Neural cell (in vitro differentiated cells): ENCODE data around the gene SLC13A2. TPM values are rescaled to one million over a fixed set of nuclear protein-coding genes. Genes with fewer than 3 reads are reported as not detected.

Source experiments
- H2AFZ ChIP-seq: fragments of 200-600, 300-800 bp; sonication (generic), shearing (Covaris generic); 2 replicates; pipeline ENCODE4 v1.6.0; 2014; ENCODE audit warnings: low read depth, mild to moderate bottlenecking, antibody characterized with exemption, low read length, moderate library complexity
- H3F3A ChIP-seq: fragments of 200-600 bp; shearing (Covaris generic); 2 replicates; pipeline ENCODE4 v1.6.1; 2016; ENCODE audit warnings: mild to moderate bottlenecking, moderate library complexity, mixed read lengths, antibody characterized with exemption, low read length; ENCODE audit not compliant: insufficient read depth, poor library complexity, severe bottlenecking
- H3K27ac ChIP-seq: fragments of 200-600, 300-800 bp; sonication (generic), shearing (Covaris generic); 2 replicates; pipeline ENCODE4 v1.5.1; 2014; ENCODE audit warnings: mild to moderate bottlenecking, low read length, moderate library complexity
- H3K27me3 ChIP-seq: fragments of 300-800, 200-600 bp; sonication (generic), shearing (Covaris generic); 2 replicates; pipeline ENCODE4 v1.6.0; 2014; ENCODE audit warnings: mild to moderate bottlenecking, low read depth, low read length, moderate library complexity; ENCODE audit not compliant: insufficient read depth
- H3K36me3 ChIP-seq: fragments of 300-800, 200-600 bp; sonication (generic), shearing (Covaris generic); 2 replicates; pipeline ENCODE4 v1.5.1; 2014; ENCODE audit warnings: mild to moderate bottlenecking, antibody characterized with exemption, low read length, moderate library complexity; ENCODE audit not compliant: insufficient read depth
- H3K4me2 ChIP-seq: fragments of 300-800, 200-600 bp; sonication (generic), shearing (Covaris generic); 2 replicates; pipeline ENCODE4 v1.6.0; 2014; ENCODE audit warnings: mild to moderate bottlenecking, low read length
- H3K4me3 ChIP-seq: fragments of 300-800, 200-600 bp; sonication (generic), shearing (Covaris generic); 2 replicates; pipeline ENCODE4 v1.5.1; 2014; ENCODE audit warnings: mild to moderate bottlenecking, low read length, moderate library complexity
- H3K79me2 ChIP-seq: fragments of 200-600 bp; shearing (Covaris generic); replicated peaks from 2 replicates; pipeline ENCODE4 v1.6.0; 2014; ENCODE audit warnings: mild to moderate bottlenecking, low read length, moderate library complexity; ENCODE audit not compliant: insufficient read depth
- H3K9ac ChIP-seq: fragments of 300-800, 200-600 bp; sonication (generic), shearing (Covaris generic); 2 replicates; pipeline ENCODE4 v1.6.1; 2016; ENCODE audit warnings: mild to moderate bottlenecking, low read length, mixed read lengths
- H3K9me2 ChIP-seq: fragments of 200-600 bp; shearing (Covaris generic); 2 replicates; pipeline ENCODE4 v1.6.1; 2016; ENCODE audit warnings: mild to moderate bottlenecking, low read length, mixed read lengths; ENCODE audit not compliant: insufficient read depth
- H3K9me3 ChIP-seq: fragments of 200-600, 300-800 bp; sonication (generic), shearing (Covaris generic); 2 replicates; pipeline ENCODE4 v1.6.1; 2016; ENCODE audit warnings: mild to moderate bottlenecking, mixed run types, low read length, moderate library complexity, mixed read lengths
- H4K20me1 ChIP-seq: fragments of 200-600 bp; shearing (Covaris generic); 2 replicates; pipeline ENCODE4 v1.6.1; 2016; ENCODE audit warnings: mild to moderate bottlenecking, mixed run types; ENCODE audit not compliant: insufficient read depth
- EP300 ChIP-seq: fragments of 450-650 bp; conservative IDR thresholded peaks from 2 replicates; pipeline ENCODE4 v1.6.1; 2014; ENCODE audit warnings: antibody characterized with exemption, mild to moderate bottlenecking, moderate library complexity; ENCODE audit not compliant: poor library complexity, severe bottlenecking
- EZH2 ChIP-seq: fragments of 200-600, 300-800 bp; shearing (Covaris generic), sonication (generic); IDR thresholded peaks from 2 replicates; pipeline ENCODE4 v1.6.1; 2014; ENCODE audit warnings: antibody characterized with exemption, low read length, borderline replicate concordance, mild to moderate bottlenecking; ENCODE audit not compliant: insufficient read depth, poor library complexity, severe bottlenecking
- POLR2AphosphoS5 ChIP-seq: IDR thresholded peaks from 2 replicates; pipeline ENCODE4 v1.6.1; 2012
- SMC3 ChIP-seq: fragments of 450-650 bp; conservative IDR thresholded peaks from 2 replicates; pipeline ENCODE4 v1.6.1; 2014; ENCODE audit warnings: antibody characterized with exemption, mild to moderate bottlenecking, moderate library complexity; ENCODE audit not compliant: poor library complexity
- TAF1 ChIP-seq: IDR thresholded peaks from 2 replicates; pipeline ENCODE4 v1.6.1; 2012; ENCODE audit warnings: low read depth
- polyA plus RNA-seq: library from polyadenylated mRNA; depleted of rRNA; stranded (reverse); fragments of >200 nt; gene quantifications from 2 replicates; pipeline ENCODE4 v1.2.3, GENCODE V29; 2014
- TF ChIP-seq, protein P1 (sequence below): fragments of 450-650 bp; IDR thresholded peaks from 2 replicates; pipeline ENCODE4 v1.5.1; 2014; ENCODE audit warnings: antibody characterized with exemption, mild to moderate bottlenecking, moderate library complexity; ENCODE audit not compliant: poor library complexity, severe bottlenecking
- TF ChIP-seq, protein P2 (sequence below): IDR thresholded peaks from 2 replicates; pipeline ENCODE4 v1.6.1; 2012; ENCODE audit warnings: borderline replicate concordance

SLC13A2 gene
- polyA plus RNA-seq, 1 donor from 2014 or later, result not detected

DNA sequence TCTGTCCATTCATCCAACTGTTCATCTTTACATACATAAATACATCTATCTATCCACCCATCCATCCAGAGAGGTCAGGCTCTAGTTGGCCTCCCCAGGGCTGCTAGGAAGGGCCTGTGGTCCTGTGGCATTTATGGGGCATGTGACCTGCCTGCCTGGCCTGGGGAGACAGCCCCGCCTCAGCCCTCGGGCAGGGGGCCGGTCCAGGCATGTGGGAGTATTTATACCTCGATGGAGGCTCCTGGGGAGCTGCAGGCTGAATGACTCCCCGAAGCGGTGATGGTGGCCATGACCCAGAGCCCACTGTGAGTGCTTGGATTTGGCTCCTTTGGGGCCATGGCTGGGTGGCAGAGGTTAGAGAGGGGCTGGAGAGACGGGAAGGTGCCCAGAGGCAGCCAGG is 40.0 kb downstream of the SLC13A2 start:
- no peaks in the 10 kb centered on the region for H4K20me1 ChIP-seq
- H3K9ac ChIP-seq, result no peak overlapping the region
- no peak overlapping the region for H3K27ac ChIP-seq
- no peaks in the 10 kb centered on the region for H3K27me3 ChIP-seq
- no peaks in the 10 kb centered on the region for H3F3A ChIP-seq
- no peak overlapping the region for H2AFZ ChIP-seq
- H3K79me2 ChIP-seq, result no peaks in the 10 kb centered on the region
- H3K4me2 ChIP-seq, result no peak overlapping the region
- TF ChIP-seq, protein P1, sequence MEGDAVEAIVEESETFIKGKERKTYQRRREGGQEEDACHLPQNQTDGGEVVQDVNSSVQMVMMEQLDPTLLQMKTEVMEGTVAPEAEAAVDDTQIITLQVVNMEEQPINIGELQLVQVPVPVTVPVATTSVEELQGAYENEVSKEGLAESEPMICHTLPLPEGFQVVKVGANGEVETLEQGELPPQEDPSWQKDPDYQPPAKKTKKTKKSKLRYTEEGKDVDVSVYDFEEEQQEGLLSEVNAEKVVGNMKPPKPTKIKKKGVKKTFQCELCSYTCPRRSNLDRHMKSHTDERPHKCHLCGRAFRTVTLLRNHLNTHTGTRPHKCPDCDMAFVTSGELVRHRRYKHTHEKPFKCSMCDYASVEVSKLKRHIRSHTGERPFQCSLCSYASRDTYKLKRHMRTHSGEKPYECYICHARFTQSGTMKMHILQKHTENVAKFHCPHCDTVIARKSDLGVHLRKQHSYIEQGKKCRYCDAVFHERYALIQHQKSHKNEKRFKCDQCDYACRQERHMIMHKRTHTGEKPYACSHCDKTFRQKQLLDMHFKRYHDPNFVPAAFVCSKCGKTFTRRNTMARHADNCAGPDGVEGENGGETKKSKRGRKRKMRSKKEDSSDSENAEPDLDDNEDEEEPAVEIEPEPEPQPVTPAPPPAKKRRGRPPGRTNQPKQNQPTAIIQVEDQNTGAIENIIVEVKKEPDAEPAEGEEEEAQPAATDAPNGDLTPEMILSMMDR, result no peak
- no peak for TF ChIP-seq EP300
- no peak for TF ChIP-seq SMC3
- no peaks in the 10 kb centered on the region for H3K9me2 ChIP-seq
- no peak overlapping the region for H3K4me3 ChIP-seq
- peaks cover 9% of the 10 kb centered on the region for H3K9me3 ChIP-seq
- H3K36me3 ChIP-seq, result no peaks in the 10 kb centered on the region

DNA sequence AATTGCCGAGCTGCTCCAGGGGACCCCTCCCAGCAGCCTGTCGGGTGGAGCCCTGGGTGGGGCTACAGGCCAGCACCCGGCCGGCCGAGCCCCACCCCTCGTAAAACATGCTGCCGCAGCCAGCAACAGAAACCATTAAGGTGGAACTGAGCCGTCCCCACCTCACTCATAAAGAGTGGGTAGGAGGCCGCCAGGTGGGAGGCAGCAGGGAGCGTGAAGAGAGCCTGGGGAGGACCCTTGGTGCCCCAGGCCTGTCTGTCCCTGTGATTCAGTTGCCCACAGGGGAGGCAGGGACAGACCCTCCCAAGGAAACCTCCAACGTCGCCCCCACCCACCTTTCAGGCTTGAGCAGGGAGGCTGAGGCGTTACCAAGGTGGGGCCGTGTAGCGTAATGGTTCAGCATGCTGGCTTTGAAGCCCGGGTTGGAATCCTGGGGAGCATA is 41.1 kb downstream of the SLC13A2 start:
- H3K36me3 ChIP-seq, result no peaks in the 10 kb centered on the region
- peaks cover 9% of the 10 kb centered on the region for H3K9me3 ChIP-seq
- H3K27ac ChIP-seq, result no peak overlapping the region
- no peaks in the 10 kb centered on the region for H3F3A ChIP-seq
- no peaks in the 10 kb centered on the region for H4K20me1 ChIP-seq
- H3K9me2 ChIP-seq, result no peaks in the 10 kb centered on the region
- H3K4me2 ChIP-seq, result no peak overlapping the region
- H3K27me3 ChIP-seq, result no peaks in the 10 kb centered on the region
- H3K79me2 ChIP-seq, result no peaks in the 10 kb centered on the region
- TF ChIP-seq SMC3 (no peak), TAF1 (no peak), EZH2 (no peak), EP300 (no peak)
- TF ChIP-seq, protein P1, result no peak
- H3K9ac ChIP-seq, result no peak overlapping the region
- no peak overlapping the region for H2AFZ ChIP-seq
- H3K4me3 ChIP-seq, result no peak overlapping the region

DNA sequence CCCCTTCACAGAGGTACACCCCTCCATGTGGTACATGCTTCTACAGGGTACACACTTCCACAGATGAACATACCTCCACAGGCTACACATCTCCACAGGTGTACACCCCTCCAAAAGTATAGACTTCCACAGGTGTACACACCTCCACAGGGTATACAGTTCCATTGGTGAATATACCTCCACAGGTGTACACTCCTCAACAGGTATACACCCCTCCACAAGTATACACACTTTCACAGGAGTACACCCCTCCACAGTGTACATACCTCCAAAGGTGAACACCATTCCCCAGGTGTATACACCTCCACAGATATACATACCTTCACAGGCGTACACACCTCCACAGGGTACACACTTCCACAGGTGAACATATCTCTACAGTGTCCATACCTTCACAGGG is 42.1 kb downstream of the SLC13A2 start:
- H2AFZ ChIP-seq, result no peak overlapping the region
- H4K20me1 ChIP-seq, result no peaks in the 10 kb centered on the region
- no peak overlapping the region for H3K9ac ChIP-seq
- H3K27me3 ChIP-seq, result no peaks in the 10 kb centered on the region
- no peak overlapping the region for H3K27ac ChIP-seq
- no peaks in the 10 kb centered on the region for H3K36me3 ChIP-seq
- H3K79me2 ChIP-seq, result no peaks in the 10 kb centered on the region
- no peak overlapping the region for H3K4me2 ChIP-seq
- peaks cover 9% of the 10 kb centered on the region for H3K9me3 ChIP-seq
- TF ChIP-seq, protein P2, sequence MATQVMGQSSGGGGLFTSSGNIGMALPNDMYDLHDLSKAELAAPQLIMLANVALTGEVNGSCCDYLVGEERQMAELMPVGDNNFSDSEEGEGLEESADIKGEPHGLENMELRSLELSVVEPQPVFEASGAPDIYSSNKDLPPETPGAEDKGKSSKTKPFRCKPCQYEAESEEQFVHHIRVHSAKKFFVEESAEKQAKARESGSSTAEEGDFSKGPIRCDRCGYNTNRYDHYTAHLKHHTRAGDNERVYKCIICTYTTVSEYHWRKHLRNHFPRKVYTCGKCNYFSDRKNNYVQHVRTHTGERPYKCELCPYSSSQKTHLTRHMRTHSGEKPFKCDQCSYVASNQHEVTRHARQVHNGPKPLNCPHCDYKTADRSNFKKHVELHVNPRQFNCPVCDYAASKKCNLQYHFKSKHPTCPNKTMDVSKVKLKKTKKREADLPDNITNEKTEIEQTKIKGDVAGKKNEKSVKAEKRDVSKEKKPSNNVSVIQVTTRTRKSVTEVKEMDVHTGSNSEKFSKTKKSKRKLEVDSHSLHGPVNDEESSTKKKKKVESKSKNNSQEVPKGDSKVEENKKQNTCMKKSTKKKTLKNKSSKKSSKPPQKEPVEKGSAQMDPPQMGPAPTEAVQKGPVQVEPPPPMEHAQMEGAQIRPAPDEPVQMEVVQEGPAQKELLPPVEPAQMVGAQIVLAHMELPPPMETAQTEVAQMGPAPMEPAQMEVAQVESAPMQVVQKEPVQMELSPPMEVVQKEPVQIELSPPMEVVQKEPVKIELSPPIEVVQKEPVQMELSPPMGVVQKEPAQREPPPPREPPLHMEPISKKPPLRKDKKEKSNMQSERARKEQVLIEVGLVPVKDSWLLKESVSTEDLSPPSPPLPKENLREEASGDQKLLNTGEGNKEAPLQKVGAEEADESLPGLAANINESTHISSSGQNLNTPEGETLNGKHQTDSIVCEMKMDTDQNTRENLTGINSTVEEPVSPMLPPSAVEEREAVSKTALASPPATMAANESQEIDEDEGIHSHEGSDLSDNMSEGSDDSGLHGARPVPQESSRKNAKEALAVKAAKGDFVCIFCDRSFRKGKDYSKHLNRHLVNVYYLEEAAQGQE, result no peak
- TF ChIP-seq EZH2 (no peak), TAF1 (no peak), POLR2AphosphoS5 (no peak)
- TF ChIP-seq, protein P1, result no peak
- H3K9me2 ChIP-seq, result no peaks in the 10 kb centered on the region
- no peak overlapping the region for H3K4me3 ChIP-seq
- no peaks in the 10 kb centered on the region for H3F3A ChIP-seq
